SKM-1 (cell line): ENCODE data around the gene COQ9.

Experiments used
- DNase-seq: peaks from one replicate; lab custom pipeline; 2025; ENCODE audit not compliant: unreplicated experiment; lab: John Stamatoyannopoulos, UW

COQ9 gene

GRCh38 chr16:57471852-57472664 lies 24.8 kb downstream of the COQ9 start:
- no peak for DNase-seq

DNA sequence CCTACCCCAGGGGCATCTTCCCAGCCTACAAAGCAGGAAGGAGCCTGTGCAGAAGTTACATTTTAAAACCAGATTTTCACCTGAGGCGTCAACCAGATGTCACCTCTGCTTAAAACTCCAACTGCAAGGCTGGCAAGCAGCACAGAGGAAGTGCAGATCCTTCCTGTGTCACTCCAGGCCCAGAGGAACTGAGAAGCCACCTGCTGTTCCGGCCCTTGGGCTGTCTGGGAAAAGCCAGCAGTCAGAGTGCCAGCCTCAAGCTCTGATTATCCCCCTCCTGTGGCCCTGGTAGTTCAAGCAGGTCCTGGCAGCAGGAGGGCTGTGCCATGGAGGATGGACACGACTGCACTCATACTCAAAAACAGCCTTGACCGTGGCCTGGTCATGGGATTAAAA lies 25.4 kb downstream of the COQ9 start:
- DNase-seq = no peak

DNA sequence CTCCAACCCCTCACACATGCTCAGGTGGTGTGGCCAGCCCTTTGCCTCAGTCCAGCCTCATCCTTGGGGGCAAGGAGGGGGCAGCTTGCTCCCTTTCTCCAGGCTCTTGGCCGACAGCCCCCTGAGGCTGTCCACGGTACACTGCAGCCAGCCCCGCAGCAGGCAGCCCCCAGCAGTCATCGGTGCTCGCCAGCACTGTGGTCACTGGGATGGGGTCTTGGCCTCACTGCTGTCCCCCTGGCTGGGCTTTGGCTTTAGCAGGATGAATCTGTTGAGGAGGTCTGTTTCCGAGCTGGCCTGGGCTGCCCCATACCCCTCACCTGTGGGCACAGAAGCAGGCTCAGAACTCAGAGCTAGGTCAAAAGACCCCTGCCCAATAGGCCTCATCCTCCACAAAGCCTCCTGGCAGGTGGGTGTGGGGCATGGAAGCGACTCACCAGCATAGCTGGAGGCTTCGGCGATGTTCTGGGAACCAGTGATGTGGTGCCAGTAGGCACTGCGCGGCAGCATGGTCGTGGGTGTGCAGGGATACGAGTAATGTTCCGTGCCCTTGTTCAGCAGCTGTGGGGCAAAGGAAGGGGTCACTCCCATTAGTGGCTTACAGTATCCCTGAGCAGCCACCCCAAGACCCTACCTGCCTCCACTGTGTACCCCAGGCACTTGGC lies 26.0 kb downstream of the COQ9 start:
- no peak for DNase-seq

DNA sequence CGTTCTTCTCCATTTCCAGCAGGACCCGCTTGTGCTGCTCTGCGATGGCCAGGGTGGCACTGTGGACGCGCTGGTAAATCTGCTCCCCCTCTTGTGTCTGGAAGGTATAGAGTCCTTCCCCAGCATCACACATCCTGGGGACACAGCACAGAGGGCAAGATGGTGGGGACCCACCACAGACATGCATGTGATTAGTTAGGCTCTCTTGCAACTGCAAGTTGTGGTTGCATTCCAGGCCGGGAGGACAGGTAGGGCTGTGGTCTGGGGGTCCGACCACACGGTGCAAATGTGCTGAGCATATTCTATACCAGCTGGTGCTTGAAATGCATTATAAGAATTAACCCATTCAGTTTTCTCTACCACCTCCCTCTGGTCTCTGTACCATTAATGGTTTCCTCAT lies 26.6 kb downstream of the COQ9 start:
- no peak for DNase-seq

DNA sequence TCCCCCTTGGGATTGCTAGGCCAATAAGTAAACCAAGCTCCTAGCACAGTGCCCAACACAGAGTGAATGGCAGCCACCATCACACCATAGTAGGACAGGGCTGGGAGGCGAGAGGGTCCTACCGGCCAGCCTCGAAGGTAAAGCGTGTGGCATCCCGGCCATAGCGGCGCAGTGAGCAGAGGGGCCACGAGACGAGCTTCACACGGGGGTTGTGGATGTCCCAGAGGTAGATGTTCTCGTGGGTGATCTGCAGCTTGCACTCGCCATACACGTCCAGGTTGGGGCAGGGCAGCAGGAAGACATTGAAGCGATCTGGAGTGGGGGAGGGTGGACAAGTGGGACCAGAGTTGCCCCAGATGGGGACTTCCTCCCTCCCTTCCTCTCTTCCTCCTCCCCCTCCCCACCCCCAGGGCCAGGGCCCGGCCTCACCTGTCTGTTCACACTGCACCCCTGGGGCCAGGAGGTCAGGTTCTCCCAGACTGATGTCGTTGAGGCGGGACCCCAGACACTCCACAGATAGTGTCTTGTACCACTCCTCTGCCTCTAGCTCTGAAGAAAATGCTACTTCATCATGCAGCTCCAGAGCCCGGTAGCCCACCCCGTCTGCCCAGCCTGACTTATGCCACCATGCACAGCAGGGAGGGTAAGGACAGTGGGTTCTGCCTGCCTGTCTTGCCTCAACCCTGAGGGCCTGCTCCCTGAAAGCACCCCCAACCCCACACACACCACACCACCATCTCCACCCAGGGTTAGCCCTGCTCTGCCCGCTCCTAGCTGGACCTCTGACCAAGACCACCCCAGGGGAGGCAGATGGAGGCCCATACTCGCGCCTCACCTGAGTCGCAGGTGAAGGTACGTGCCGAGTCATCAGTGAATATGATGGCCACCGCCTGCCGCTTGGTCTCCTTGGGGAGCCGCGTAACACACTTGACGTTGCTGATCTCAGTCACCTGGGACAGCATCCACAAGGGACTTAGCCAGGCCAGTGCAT lies 27.7 kb downstream of the COQ9 start:
- no peak for DNase-seq

DNA sequence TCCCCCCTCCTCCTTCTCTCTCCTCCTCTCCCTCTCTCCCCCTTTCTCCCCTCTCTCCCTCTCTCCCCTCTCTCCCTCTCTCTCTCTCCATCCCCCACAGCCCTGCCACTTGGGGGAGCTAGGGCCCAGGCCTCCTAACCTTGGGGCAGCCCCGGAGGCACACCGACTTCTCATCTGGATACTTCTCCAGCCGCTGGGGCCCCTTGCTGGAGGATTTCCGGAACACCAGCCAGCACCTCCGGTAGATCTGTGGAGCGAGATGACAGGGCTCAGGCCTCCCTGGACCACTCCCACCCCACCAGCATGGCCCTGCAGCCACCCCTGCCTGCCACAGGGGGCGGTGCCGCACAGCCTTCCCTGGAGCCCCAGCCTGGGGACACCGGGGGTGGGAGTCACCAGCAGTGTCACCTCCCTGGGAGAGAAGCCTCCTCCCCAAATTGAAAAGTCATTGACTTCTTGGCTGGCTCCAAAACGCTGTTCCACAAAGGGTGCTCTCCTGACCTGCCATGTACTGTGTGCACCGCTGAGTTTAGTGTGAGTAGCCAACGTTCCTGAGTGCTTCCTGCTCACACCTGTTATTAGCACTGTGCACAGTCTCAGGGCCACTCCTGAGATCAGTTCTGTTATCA lies 28.5 kb downstream of the COQ9 start:
- peak; percentile 91 for DNase-seq

GRCh38 chr16:57476546-57477410 lies 29.5 kb downstream of the COQ9 start:
- no peak for DNase-seq

GRCh38 chr16:57477531-57478202 lies 30.4 kb downstream of the COQ9 start:
- DNase-seq = no peak

DNA sequence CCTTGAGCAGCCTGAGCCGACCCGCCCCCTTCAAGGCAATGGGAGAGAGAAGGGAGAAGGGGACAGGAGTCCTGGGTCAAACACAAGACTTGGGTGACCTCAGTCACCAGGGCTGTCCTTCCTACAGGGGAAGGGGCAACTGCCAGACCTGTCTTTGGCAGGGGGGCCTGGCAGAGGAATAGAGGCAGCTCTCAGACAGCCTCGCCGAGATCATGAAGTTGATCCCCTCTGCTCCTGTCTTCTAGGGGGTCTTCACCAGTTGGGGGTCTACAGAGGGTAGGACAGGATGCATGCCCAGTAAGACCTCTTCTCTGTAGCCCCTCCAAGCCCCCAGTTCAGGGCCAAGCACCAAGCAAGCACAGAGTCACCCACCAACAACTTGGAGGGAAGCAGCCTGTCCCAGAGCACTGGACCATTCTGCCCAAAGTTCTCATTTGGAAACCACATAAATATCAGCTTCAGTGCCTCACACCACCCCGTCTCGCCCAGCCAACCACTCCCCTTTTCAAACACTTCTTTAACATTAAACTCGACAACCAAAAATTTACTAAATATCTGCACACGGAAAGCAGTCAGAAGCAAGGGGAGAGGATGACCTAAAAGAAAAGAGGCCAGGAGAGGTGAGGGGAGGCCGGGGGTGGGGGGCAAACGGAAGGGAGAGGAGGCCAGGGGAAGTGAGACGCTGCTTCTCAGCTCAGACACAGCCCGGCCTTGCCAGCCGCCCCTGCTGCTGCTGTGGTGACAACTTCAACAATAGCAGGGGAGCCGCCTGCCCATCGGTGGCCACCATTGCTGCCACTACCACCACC lies 31.3 kb downstream of the COQ9 start:
- DNase-seq = no peak

GRCh38 chr16:57479205-57479975 lies 32.1 kb downstream of the COQ9 start:
- no peak for DNase-seq

DNA sequence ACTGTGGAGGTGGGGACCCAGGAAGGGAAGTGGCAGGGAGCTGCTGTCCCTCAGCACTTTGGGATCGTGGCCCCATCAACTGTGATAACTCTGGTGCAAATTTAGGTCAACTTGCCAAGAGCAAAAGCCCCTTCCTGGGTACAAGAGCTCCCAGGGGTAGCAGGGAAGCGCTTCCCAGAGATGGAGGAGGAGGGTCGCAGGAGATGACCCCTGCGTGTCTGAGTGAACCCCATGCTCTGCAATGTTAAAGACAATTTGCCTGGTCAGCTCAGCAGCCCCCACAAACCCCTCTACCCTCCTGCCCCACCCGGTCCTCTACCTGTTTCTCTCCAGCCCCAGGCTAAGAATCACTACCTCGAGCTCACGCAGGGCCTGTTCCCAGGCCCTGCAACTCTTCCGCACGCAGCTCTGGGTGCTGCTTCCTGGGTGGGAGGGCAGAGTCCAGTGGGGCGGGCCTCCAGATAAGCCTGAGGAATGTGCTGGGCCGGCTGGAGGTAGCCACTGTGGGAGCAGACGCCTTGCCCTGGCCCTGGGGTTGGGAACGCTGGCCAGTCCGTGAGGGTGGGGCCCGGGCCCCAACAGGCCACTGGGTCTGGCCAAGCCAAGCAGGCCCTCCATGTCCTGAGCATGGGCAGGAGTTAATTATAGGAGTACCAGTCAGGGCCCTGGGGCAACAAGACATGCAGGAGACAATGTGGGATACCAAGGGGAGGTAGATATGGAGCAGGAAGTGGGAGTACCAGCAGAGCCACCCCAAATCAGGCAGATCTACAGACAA lies 32.9 kb downstream of the COQ9 start:
- no peak for DNase-seq

DNA sequence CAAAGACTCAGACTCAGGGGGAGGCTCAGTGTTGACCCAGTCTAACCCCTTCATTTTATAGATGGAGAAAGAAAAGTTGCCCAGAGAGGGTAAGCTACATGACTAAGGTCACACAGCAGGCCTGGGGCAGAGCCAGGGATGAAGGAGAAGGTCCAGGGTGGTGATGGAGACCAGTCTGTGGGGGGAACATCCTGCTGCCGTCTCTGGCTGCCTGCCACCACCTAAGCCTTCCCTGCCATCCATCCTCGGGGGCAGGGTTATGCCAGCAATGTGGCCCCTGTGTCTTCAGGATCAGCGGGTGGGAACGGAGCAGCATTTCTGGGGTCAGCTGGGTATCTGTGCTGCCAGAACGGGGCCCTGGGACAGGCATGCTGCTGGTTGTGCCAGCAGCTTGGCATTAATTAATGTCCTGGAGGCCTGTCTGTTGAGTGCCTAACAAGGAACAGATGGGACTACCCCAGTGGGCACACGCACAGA lies 33.5 kb downstream of the COQ9 start:
- DNase-seq = no peak

DNA sequence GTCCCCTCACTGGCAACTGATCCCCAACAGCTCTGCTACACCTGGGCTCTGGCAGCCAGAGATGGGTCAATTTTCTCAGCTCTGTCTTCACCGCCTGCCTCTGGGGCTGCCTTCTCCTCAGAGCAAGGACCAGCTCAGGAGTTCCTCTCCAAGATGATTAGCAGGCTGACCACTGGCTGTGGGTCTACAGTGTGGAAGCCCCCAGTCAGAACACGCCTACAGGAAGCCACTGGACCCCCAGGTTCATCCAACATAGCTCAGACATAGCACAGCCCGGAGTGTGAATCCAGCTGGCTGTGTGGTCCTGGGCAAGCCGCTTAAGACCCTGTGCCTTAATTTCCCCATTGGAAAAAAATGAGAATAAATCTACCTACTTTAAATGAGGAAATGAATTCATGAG lies 34.1 kb downstream of the COQ9 start:
- no peak for DNase-seq

- DNase-seq = no peak
These were observed 35.7 kb downstream of the COQ9 start for GRCh38 chr16:57482845-57483545.

DNA sequence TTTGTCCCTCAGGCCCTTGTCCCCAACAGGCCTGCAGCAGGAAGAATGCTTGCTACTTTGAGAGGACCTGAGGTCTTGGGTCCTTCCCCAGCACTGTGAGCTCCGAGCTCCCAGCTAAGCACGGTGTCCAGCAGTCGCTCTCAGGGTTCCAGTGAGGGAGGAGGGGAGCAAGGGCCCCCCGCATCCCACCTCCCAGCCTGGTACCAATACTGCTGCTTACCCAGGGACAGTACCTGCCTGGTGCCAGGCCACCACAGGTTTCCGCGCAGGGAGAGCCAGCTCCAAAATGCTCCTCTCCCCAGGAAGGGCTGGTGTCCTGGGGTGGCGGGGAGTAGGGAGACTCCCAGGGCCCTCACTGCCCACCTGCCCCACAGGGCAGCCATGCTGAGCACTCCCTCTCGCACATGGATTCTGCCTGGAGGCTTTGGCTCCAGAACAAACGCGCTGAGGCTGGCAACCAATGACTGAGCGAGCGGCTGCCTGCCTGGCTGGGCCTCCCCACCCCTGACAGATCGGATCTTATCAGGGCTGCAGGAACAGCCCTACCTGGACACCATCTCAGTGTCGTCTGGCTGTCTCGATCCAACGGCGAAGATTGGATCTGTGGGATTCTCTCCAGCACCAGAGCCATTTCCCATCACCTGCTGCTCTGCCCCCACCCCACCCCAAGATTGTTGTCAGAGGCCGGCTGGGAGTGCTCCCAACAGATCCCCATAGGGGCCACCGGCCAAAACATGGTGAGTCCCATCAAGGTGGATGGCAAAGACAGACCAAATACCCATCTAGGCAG lies 36.6 kb downstream of the COQ9 start:
- DNase-seq = no peak
